Activated naive CD8-positive, alpha-beta T cell treated with anti-CD3 and anti-CD28 coated beads, Interleukin-2, amount 50 U/mL, for 16 hours (primary cell): ENCODE results near the gene RNF217.

Experiments
- DNase-seq: peaks from one replicate; pipeline ENCODE4 v3.0.0-alpha.2; 2020; ENCODE audit warnings: low read depth, low spot score

Gene RNF217

GRCh38 chr6:124987999-124988591, 25.9 kb downstream of the RNF217 start:
- DNase-seq = no peak

GRCh38 chr6:124989136-124989983, 27.1 kb downstream of the RNF217 start:
- no peak for DNase-seq

GRCh38 chr6:124990988-124991387, 28.8 kb downstream of the RNF217 start:
- DNase-seq = no peak

- DNase-seq = no peak
Measured at GRCh38 chr6:124991764-124992295, 29.6 kb downstream of the RNF217 start.

GRCh38 chr6:124993327-124993726, 31.1 kb downstream of the RNF217 start:
- DNase-seq = no peak

GRCh38 chr6:124994648-124995047, 32.4 kb downstream of the RNF217 start:
- DNase-seq = no peak

- no peak for DNase-seq
Measured at GRCh38 chr6:124995131-124995530, 32.9 kb downstream of the RNF217 start.

- DNase-seq = no peak
Measured at GRCh38 chr6:124995645-124996325, 33.5 kb downstream of the RNF217 start.

- DNase-seq = no peak
Measured at GRCh38 chr6:124996411-124996810, 34.2 kb downstream of the RNF217 start.

- no peak for DNase-seq
Measured at GRCh38 chr6:124997196-124997875, 35.1 kb downstream of the RNF217 start.

- no peak for DNase-seq
Measured at GRCh38 chr6:124999105-124999764, 37.0 kb downstream of the RNF217 start.

- no peak for DNase-seq
Measured at GRCh38 chr6:125001684-125002405, 39.6 kb downstream of the RNF217 start.

GRCh38 chr6:125002406-125002741, 40.1 kb downstream of the RNF217 start:
- no peak for DNase-seq

GRCh38 chr6:125003070-125003469, 40.8 kb downstream of the RNF217 start:
- no peak for DNase-seq

GRCh38 chr6:125004198-125004597, 42.0 kb downstream of the RNF217 start:
- DNase-seq = no peak

- no peak for DNase-seq
Measured at GRCh38 chr6:125004797-125005595, 42.8 kb downstream of the RNF217 start.

- DNase-seq = no peak
Measured at GRCh38 chr6:125008261-125008703, 46.0 kb downstream of the RNF217 start.

GRCh38 chr6:125008957-125009356, 46.7 kb downstream of the RNF217 start:
- DNase-seq = no peak

- DNase-seq = no peak
Measured at GRCh38 chr6:125009578-125009977, 47.3 kb downstream of the RNF217 start.
